Measurements from ENCODE around the gene GPR137B. TPM values are rescaled to one million over a fixed set of nuclear protein-coding genes. Genes with fewer than 3 reads are reported as not detected.

The GPR137B gene
- total RNA-seq, 4 donors from 2014 or later, result 0.75 to 5.5 (median 5.4) TPM

GRCh38 chr1:236098267-236098666, 44.1 kb upstream of the GPR137B start:
- in situ Hi-C loops (cut with MboI; ENCODE audit: low sequenced_read_pairs in 4 of 4), result no loop called here
- intact Hi-C loops (cut with DNase I; ENCODE audit: low total_unique reads), result no loop called here
- peaks cover 0 to 6% (median 0%) of the 10 kb centered on the region in 3 donors for H3K27me3 ChIP-seq
- ATAC-seq (no peak), DNase-seq (no peak)
- H3K4me1 ChIP-seq, result no peaks in the 10 kb centered on the region
- no peak overlapping the region for H3K4me3 ChIP-seq
- no peaks in the 10 kb centered on the region for H3K9me3 ChIP-seq
- no peaks in the 10 kb centered on the region for H3K36me3 ChIP-seq
- H3K27ac ChIP-seq, result no peak overlapping the region
- TF ChIP-seq CTCF (IDR thresholded peaks at IDR 0.05 in 4 of 5, conservative IDR thresholded peaks at IDR 0.05 in 1 of 5) (no peak), POLR2A (IDR thresholded peaks at IDR 0.05) (no peak)

GRCh38 chr1:236099355-236099974, 42.9 kb upstream of the GPR137B start:
- in situ Hi-C loops (cut with MboI; ENCODE audit: low sequenced_read_pairs in 4 of 4), result no loop called here
- intact Hi-C loops (cut with DNase I; ENCODE audit: low total_unique reads), result no loop called here
- H3K27ac ChIP-seq, result no peak overlapping the region
- no peaks in the 10 kb centered on the region for H3K9me3 ChIP-seq
- no peak for DNase-seq
- no peaks in the 10 kb centered on the region for H3K36me3 ChIP-seq
- TF ChIP-seq CTCF (IDR thresholded peaks at IDR 0.05 in 4 of 5, conservative IDR thresholded peaks at IDR 0.05 in 1 of 5), result no peak
- no peak for TF ChIP-seq POLR2A (IDR thresholded peaks at IDR 0.05)
- peaks cover 0 to 8% (median 0%) of the 10 kb centered on the region in 3 donors for H3K27me3 ChIP-seq
- ATAC-seq, result no peak
- H3K4me3 ChIP-seq, result no peak overlapping the region
- H3K4me1 ChIP-seq, result no peaks in the 10 kb centered on the region

- intact Hi-C loops (cut with DNase I; ENCODE audit: low total_unique reads), result loop anchor here (10.0 kb wide), 1 partner anchor 754 kb away; no protein-coding TSS in a partner anchor
- TF ChIP-seq CTCF (IDR thresholded peaks at IDR 0.05 in 4 of 5, conservative IDR thresholded peaks at IDR 0.05 in 1 of 5) (no peak), POLR2A (IDR thresholded peaks at IDR 0.05) (no peak)
- ATAC-seq (no peak), DNase-seq (no peak)
- Histone ChIP-seq H3K4me3 (no peak overlapping the region), H3K4me1 (no peaks in the 10 kb centered on the region), H3K27me3 (peaks cover 0 to 8% (median 0%) of the 10 kb centered on the region in 3 donors), H3K27ac (no peak overlapping the region), H3K9me3 (no peaks in the 10 kb centered on the region), H3K36me3 (no peaks in the 10 kb centered on the region)
- in situ Hi-C loops (cut with MboI; ENCODE audit: low sequenced_read_pairs in 4 of 4), result loop anchor here in 3 of 4 donors (10.0 to 25.0 kb wide), 3 partner anchors 384 to 1462 kb away; no protein-coding TSS in a partner anchor
Measured at GRCh38 chr1:236100799-236101198, 41.5 kb upstream of the GPR137B start.

- no peak for DNase-seq
- ATAC-seq, result no peak
- Histone ChIP-seq H3K27ac (no peak overlapping the region), H3K36me3 (no peaks in the 10 kb centered on the region), H3K27me3 (peaks cover 0 to 8% (median 0%) of the 10 kb centered on the region in 3 donors), H3K4me1 (no peaks in the 10 kb centered on the region), H3K9me3 (no peaks in the 10 kb centered on the region), H3K4me3 (no peak overlapping the region)
- TF ChIP-seq POLR2A (IDR thresholded peaks at IDR 0.05) (no peak), CTCF (IDR thresholded peaks at IDR 0.05 in 4 of 5, conservative IDR thresholded peaks at IDR 0.05 in 1 of 5) (no peak)
- intact Hi-C loops (cut with DNase I; ENCODE audit: low total_unique reads), result loop anchor here (10.0 kb wide), 1 partner anchor 753 kb away; no protein-coding TSS in a partner anchor
- in situ Hi-C loops (cut with MboI; ENCODE audit: low sequenced_read_pairs in 4 of 4), result loop anchor here in 3 of 4 donors (10.0 to 25.0 kb wide), 3 partner anchors 383 to 1461 kb away; no protein-coding TSS in a partner anchor
Measured at GRCh38 chr1:236101233-236102200, 40.8 kb upstream of the GPR137B start.
